HL-60 (cell line): Measurements from ENCODE around the gene KYAT1.
A peak's percentile ranks its signal among the peaks of the same experiment; 100 is the strongest.

Source experiments
- CTCF ChIP-seq: IDR thresholded peaks from one replicate; pipeline ENCODE4 v1.5.1; 2011; ENCODE audit warnings: low read length, control low read depth, inconsistent platforms; ENCODE audit not compliant: insufficient read depth
- POLR2AphosphoS5 ChIP-seq: IDR thresholded peaks from 2 replicates; pipeline ENCODE4 v1.6.1; 2012; ENCODE audit warnings: low read depth
- REST ChIP-seq: IDR thresholded peaks from 2 replicates; pipeline ENCODE4 v1.6.1; 2012; ENCODE audit warnings: low read depth; ENCODE audit not compliant: insufficient replicate concordance

- peak; percentile 40 for TF ChIP-seq REST
- TF ChIP-seq POLR2AphosphoS5 = peak; percentile 74
- TF ChIP-seq CTCF = peak; percentile 100
These were observed 63.5 kb downstream of the KYAT1 start, which contains the start of gene ENDOG for GRCh38 chr9:128818099-128818838.
